HG02884 (cell line): ENCODE measurements around the gene RIT1.
"Not testable (repeated sequence)": the region's sequence is repeated elsewhere in the genome, so short reads cannot be mapped to it uniquely, and the experiment has no call there.

Source experiments
- ATAC-seq: cut with Tn5 transposase; IDR thresholded peaks from one replicate; pipeline ENCODE4 v1.9.1; 2021; ENCODE audit warnings: mild to moderate bottlenecking, moderate library complexity; ENCODE audit not compliant: unreplicated experiment

Gene RIT1

GRCh38 chr1:155895617-155896016, 15.5 kb downstream of the RIT1 start:
- not testable (repeated sequence) for ATAC-seq

GRCh38 chr1:155893389-155894142, 17.6 kb downstream of the RIT1 start:
- ATAC-seq = no peak

GRCh38 chr1:155892796-155893195, 18.4 kb downstream of the RIT1 start:
- no peak for ATAC-seq

GRCh38 chr1:155890251-155890650, 20.9 kb downstream of the RIT1 start:
- ATAC-seq = no peak

GRCh38 chr1:155889566-155889965, 21.6 kb downstream of the RIT1 start:
- no peak for ATAC-seq

GRCh38 chr1:155888481-155888880, 22.7 kb downstream of the RIT1 start:
- no peak for ATAC-seq

GRCh38 chr1:155884982-155885381, 26.2 kb downstream of the RIT1 start:
- ATAC-seq = no peak

GRCh38 chr1:155884031-155884960, 26.9 kb downstream of the RIT1 start:
- ATAC-seq = no peak

- ATAC-seq = no peak
Observed at GRCh38 chr1:155882766-155883165, 28.4 kb downstream of the RIT1 start.

- no peak for ATAC-seq
Observed at GRCh38 chr1:155882235-155882634, 28.9 kb downstream of the RIT1 start.

- no peak for ATAC-seq
Observed at GRCh38 chr1:155880950-155881349, 30.2 kb downstream of the RIT1 start.

GRCh38 chr1:155880251-155880650, 30.9 kb downstream of the RIT1 start:
- ATAC-seq = no peak

GRCh38 chr1:155877945-155878344, 33.2 kb downstream of the RIT1 start:
- no peak for ATAC-seq

GRCh38 chr1:155873860-155874259, 37.3 kb downstream of the RIT1 start:
- ATAC-seq = no peak

- ATAC-seq = no peak
Observed at GRCh38 chr1:155872527-155872926, 38.6 kb downstream of the RIT1 start.

GRCh38 chr1:155871390-155871789, 39.8 kb downstream of the RIT1 start:
- ATAC-seq = no peak

GRCh38 chr1:155867766-155868165, 43.4 kb downstream of the RIT1 start:
- no peak for ATAC-seq

- ATAC-seq = no peak
Observed at GRCh38 chr1:155864393-155864792, 46.8 kb downstream of the RIT1 start.

- ATAC-seq = no peak
Observed at GRCh38 chr1:155861896-155862295, 49.3 kb downstream of the RIT1 start.

GRCh38 chr1:155860970-155861510, 50.1 kb downstream of the RIT1 start:
- no peak for ATAC-seq
